HG02852 (cell line): ENCODE data around the gene C1orf35.

ENCODE experiments used
- ATAC-seq: cut with Tn5 transposase; IDR thresholded peaks from one replicate; pipeline ENCODE4 v1.9.1; 2021; ENCODE audit warnings: mild to moderate bottlenecking, moderate library complexity; ENCODE audit not compliant: unreplicated experiment

C1orf35 gene

GRCh38 chr1:228102791-228103620 is at the start of gene C1orf35:
Gene C1orf35, minus strand, starts transcription at chr1:228103325. Its CDS starts 98 bp downstream, at chr1:228103227.
- peak; percentile 75 for ATAC-seq

DNA sequence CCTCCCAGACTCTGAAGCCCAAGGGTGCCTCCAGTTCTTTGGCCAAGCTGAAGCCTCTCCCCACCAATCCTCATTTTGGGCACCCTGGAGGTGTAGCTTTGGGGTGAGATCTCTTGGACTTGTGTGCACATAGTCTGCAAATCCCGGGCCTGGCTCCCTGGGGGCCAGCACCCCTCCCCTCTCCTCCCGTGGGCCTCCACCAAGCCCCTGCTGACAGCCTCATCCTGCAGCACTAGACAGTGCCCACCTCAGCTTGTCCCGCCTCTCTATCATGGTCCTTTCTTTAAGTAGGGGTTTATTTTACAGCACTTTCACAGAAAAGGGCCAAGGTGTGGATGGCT is 49.8 kb upstream of the C1orf35 start:
- no peak for ATAC-seq

- no peak for ATAC-seq
Observed at GRCh38 chr1:228152097-228152917, 49.2 kb upstream of the C1orf35 start.

GRCh38 chr1:228151180-228151925 is 48.2 kb upstream of the C1orf35 start:
- no peak for ATAC-seq

- ATAC-seq: no peak
Observed at GRCh38 chr1:228150461-228151179, 47.5 kb upstream of the C1orf35 start.

DNA sequence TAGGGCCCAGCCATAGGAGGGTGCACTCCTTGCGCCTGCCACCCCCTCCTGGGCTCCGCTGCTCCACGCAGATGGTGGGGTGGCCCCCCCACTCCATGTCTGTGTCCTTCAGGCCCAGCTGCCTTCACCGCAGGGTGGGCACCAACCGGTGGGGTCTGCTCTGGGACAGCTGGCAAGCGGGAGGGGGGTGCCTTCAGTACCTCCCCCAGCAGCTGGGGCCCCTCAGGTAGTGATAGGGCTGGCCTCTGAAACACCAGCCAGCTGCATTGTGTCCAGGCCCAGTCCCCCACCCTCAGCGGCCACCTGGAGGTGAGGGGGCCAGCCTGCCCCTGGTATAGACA is 47.0 kb upstream of the C1orf35 start:
- ATAC-seq: no peak

- ATAC-seq: no peak
Observed at GRCh38 chr1:228149406-228150119, 46.4 kb upstream of the C1orf35 start, which contains the start of gene GJC2. Gene GJC2, plus strand, starts transcription at chr1:228149930. Its CDS starts 7,829 bp downstream, at chr1:228157759.

DNA sequence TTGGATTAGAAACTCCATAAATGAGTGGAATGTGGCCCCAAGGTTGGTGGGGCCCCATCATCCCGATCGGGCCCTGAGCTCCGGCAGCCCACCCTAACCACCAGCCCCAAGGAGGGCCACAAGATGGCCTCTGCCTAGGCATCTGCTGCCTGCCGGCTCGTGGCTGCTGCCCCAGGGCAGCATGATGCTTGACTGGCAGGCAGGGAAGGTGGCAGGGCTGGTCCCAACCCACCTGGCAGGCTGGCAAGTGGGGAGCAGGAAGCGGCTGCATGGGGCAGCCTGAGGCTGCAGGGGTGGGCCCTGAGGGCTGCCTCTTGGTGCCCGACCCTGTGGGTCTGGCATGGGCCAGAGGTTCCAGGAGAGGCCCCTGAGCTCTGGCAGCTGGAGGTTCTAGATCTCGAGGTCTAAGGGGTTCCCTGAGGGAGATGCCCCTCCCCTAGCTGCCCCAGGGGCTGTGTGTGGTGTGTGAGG is 45.8 kb upstream of the C1orf35 start:
- no peak for ATAC-seq

DNA sequence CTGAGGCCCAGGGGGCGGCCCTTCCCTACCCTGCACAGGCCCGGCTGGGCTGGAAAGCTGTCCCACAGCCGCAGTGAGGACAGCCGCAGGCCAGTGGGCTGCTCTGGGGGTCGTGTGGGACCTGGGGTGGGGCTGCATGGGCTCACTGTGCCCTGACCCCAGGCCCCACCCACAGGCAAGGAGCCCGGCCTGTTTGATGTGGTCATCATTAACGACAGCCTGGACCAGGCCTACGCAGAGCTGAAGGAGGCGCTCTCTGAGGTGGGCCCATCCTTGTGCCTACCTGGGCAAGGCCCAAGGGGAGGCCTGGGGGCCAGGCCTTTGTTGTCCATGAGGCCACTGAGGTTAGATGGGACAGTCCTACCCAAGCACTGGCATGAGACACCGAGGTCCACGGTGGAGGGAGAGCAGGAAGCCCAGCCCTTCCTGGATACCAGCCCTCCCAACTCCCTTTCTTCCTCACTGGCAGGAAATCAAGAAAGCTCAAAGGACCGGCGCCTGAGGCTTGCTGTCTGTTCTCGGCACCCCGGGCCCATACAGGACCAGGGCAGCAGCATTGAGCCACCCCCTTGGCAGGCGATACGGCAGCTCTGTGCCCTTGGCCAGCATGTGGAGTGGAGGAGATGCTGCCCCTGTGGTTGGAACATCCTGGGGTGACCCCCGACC is 45.2 kb upstream of the C1orf35 start:
- ATAC-seq: no peak

- ATAC-seq: no peak
Observed at GRCh38 chr1:228147768-228148167, 44.6 kb upstream of the C1orf35 start.

- no peak for ATAC-seq
Observed at GRCh38 chr1:228147151-228147693, 44.1 kb upstream of the C1orf35 start.

DNA sequence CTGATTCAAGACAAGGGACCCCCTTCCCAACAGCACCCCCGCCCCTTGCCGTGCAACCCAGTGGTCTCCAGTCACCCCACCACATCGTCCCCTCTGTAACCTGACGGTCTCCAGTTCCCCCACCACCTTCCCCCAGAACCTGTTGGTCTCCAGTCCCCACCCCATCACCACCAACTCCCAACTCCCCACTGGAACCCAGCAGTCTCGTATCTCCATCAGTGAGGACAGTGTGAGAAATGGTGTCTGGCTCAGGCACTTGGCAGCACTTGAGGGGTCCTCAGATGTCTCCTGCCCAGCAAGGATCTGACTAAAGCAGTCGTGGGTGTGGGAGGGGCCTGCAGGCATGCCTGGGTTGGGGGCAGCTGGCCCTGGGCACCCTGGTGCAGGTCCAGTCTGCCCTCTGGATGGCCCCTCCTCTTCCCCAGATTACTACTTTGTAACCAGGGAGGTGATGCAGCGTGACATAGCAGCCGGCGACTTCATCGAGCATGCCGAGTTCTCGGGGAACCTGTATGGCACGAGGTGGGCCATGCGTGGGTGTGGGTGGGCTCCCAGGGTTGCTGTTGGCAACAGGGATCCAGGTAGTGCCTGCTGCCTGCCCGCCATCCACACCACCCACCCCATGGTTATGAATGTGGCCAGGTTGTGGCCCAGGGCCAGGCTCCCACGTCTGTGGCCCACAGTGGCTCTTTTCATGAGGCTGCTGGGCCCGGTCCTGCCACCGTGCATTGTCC is 43.5 kb upstream of the C1orf35 start:
- no peak for ATAC-seq

- ATAC-seq: no peak
Observed at GRCh38 chr1:228145463-228146416, 42.6 kb upstream of the C1orf35 start.

DNA sequence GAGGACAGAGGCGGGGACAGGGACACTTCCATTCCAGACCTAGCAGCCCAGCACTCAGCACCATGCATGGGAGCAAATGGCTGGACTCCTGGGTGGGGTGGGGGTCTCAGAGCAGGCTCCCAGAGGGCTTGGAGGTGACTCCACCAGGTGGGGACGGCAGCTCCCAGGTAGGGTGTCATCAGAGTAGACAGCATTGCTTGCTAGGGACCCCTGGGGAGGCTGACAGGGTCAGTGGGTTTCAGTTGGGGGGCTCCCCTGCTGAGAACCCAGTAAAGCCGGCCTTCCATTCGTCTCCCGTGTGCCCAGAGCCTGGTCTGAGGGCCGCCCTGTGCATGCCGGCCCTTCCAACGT is 41.8 kb upstream of the C1orf35 start:
- no peak for ATAC-seq

- ATAC-seq: no peak
Observed at GRCh38 chr1:228144193-228144992, 41.3 kb upstream of the C1orf35 start.

DNA sequence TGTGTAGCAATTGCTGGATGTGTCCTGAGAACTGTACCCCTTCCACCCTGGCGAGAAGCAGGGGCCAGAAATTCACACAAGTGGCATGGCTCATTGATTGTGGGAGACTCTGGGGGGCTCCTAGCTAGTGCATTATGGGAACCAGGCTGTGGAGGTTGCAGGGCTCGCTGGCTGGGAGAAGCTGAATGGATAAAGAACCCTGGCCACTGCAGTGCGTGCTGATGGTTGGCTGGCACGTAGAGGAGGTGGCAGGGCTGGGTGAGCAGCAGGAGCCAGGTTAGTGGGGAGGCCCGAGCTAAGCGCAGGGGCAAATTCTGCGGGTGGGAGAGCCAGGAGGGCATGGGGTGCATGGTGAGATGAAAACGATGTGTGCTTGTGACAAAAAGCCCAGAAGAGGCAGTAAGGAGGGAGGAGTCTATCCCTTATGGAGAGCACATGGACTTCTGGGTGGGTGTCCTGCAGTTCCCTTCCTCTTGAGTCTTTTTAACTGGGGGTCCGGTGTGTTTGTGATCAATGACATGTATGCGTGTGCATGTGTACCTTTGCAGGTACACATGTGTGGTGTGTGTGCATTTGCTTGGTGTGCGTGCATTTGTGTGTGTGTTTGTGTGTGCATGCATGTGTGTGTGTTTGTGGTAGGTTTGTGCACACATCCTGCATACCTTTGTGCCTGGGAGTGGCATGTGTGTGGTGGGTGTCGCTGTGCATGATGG is 40.5 kb upstream of the C1orf35 start:
- ATAC-seq: no peak
